Measurements from ENCODE around the gene PRR12. TPM values are rescaled to one million over a fixed set of nuclear protein-coding genes. Genes with fewer than 3 reads are reported as not detected.
A peak's percentile ranks its signal among the peaks of the same experiment; 100 is the strongest.

The PRR12 gene
- total RNA-seq, 1 donor from 2014 or later: 64.5 TPM

DNA sequence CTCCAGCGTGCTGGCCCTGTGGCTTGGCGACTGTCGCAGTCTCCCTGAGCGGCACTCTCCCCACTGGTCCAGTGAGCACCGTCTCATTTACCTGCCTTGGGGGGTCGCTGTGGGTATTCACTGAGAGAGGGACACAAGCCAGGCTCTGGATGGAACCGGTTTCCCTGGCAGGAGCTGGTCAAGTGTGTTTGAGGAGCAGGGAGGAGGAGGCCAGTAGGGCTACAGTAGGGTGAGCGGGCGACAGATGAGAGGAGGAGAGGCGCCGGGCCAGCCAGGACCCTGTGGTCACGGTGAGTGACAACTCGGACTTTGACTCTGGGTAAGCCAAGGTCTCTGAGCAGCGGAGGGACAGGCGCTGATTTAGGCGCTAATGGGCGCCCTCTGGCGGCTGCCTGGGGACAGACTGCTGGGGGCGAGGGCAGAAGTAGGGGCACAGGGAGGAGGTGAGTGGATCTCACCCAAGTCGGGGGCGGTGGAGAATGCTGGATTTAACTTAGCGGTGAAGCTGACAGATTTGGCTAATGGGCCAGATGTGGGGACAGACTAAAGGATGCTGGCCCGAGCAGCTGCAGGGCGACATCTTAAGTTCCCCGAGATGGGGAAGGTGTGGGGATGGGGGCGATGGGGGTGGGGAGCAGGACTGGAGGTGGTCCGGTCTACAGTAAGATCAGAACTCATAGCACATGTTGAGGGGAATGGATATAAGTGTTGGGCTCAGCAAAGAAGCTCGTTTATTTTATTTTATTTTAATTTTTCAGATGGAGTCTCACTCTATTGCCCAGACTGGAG, 81.3 kb downstream of the PRR12 start:
- peak overlapping the region; percentile 89 for H3K27ac Mint-ChIP-seq
- H3K4me3 Mint-ChIP-seq (ENCODE audit: low read depth): peak overlapping the region; percentile 20
- H3K27me3 Mint-ChIP-seq: no peaks in the 10 kb centered on the region
- peak; percentile 96 for TF ChIP-seq CTCF (IDR thresholded peaks at IDR 0.05; ENCODE audit: unreplicated experiment)
- peaks cover 11% of the 10 kb centered on the region for H3K36me3 Mint-ChIP-seq (ENCODE audit: insufficient read depth)
- H3K4me1 Mint-ChIP-seq (ENCODE audit: low read depth): peaks cover 9% of the 10 kb centered on the region
- DNase-seq (ENCODE audit: low spot score, unreplicated experiment): peak; percentile 83
- H3K9me3 Mint-ChIP-seq (ENCODE audit: low read depth): no peaks in the 10 kb centered on the region

Other genes starting within 250 kb of the PRR12 start
- gene TEAD2, start 228.8 kb upstream of the PRR12 start, total RNA-seq: 226 and 235 TPM in 2 replicates
- 3.6 and 5.2 TPM in 2 replicates for gene DKKL1, start 227.3 kb upstream of the PRR12 start, total RNA-seq
- gene KASH5, start 202.9 kb upstream of the PRR12 start, total RNA-seq: not detected in 2 replicates
- not detected in 2 replicates for gene PTH2, start 167.7 kb upstream of the PRR12 start, total RNA-seq
- gene GFY, start 165.8 kb upstream of the PRR12 start, total RNA-seq: not detected in 2 replicates
- gene SLC17A7, start 149.7 kb upstream of the PRR12 start, total RNA-seq: 0.29 TPM in 2 replicates
- gene PIH1D1, start 139.4 kb upstream of the PRR12 start, total RNA-seq: 125 TPM in 2 replicates
- 44.2 and 46.0 TPM in 2 replicates for gene ALDH16A1, start 138.0 kb upstream of the PRR12 start, total RNA-seq
- gene FLT3LG, start 117.0 kb upstream of the PRR12 start, total RNA-seq: 0.96 and 1.1 TPM in 2 replicates
- gene RPL13A, start 103.6 kb upstream of the PRR12 start, total RNA-seq: 2,665 and 2,783 TPM in 2 replicates
- 2,272 and 2,377 TPM in 2 replicates for gene RPS11, start 94.7 kb upstream of the PRR12 start, total RNA-seq
- 153 and 169 TPM in 2 replicates for gene FCGRT, start 78.5 kb upstream of the PRR12 start, total RNA-seq
- 43.4 and 58.0 TPM in 2 replicates for gene RCN3, start 63.2 kb upstream of the PRR12 start, total RNA-seq
- gene NOSIP, start 10.6 kb upstream of the PRR12 start, total RNA-seq: 75.0 and 82.1 TPM in 2 replicates
- 6.8 and 8.3 TPM in 2 replicates for gene PRRG2, start 9.9 kb upstream of the PRR12 start, total RNA-seq
- gene RRAS, start 49.0 kb downstream of the PRR12 start, total RNA-seq: 2.6 and 3.9 TPM in 2 replicates
- gene SCAF1, start 51.0 kb downstream of the PRR12 start, total RNA-seq: 83.2 and 90.7 TPM in 2 replicates
- gene IRF3, start 74.7 kb downstream of the PRR12 start, total RNA-seq: 103 and 110 TPM in 2 replicates
- 58.5 and 59.0 TPM in 2 replicates for gene BCL2L12, start 74.8 kb downstream of the PRR12 start, total RNA-seq
- gene PRMT1, start 86.1 kb downstream of the PRR12 start, total RNA-seq: 299 and 306 TPM in 2 replicates
- 7.7 TPM in 2 replicates for gene ADM5, start 98.4 kb downstream of the PRR12 start, total RNA-seq
- 49.9 and 53.1 TPM in 2 replicates for gene CPT1C, start 99.9 kb downstream of the PRR12 start, total RNA-seq
- gene TSKS, start 172.1 kb downstream of the PRR12 start, total RNA-seq: not detected in 2 replicates
- gene AP2A1, start 175.8 kb downstream of the PRR12 start, total RNA-seq: 76.0 and 76.3 TPM in 2 replicates
- 37.8 and 40.0 TPM in 2 replicates for gene FUZ, start 222.1 kb downstream of the PRR12 start, total RNA-seq
- gene MED25, start 227.1 kb downstream of the PRR12 start, total RNA-seq: 136 and 141 TPM in 2 replicates